ENCODE data around the gene APBA2. TPM values are rescaled to one million over a fixed set of nuclear protein-coding genes. Genes with fewer than 3 reads are reported as not detected.

APBA2 gene
- total RNA-seq, 1 donor from 2014 or later = 35.8 TPM

DNA sequence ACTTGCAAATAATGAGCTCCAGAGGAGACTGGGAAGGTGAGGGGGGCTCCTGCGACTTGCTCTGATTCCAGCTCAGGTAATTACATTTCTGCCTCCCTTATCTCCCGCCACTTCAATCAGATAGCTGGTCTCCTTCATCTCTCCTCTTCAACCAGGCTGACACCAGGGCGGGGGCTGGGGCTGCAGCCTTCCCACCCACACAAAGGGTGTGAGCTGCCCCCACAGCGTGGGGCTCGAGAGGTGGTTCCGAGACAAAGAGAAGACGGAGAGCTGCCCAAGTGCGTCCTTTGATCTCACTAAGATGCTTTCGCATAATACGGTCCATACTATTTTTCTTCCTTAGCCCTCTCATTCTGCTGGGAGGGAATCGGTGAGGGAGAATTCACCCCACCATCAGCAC is 244.2 kb downstream of the APBA2 start:
- peaks cover 11% of the 10 kb centered on the region for H3K4me1 ChIP-seq
- H3F3A ChIP-seq (ENCODE audit: low read depth) = peaks cover 11% of the 10 kb centered on the region
- H3K27ac Mint-ChIP-seq = peak overlapping the region; percentile 5
- H4K20me1 ChIP-seq (ENCODE audit: low read depth) = no peaks in the 10 kb centered on the region
- peaks cover 11% of the 10 kb centered on the region for H3K27me3 Mint-ChIP-seq (ENCODE audit: insufficient read depth, low read depth)
- no peak overlapping the region for H3K4me3 Mint-ChIP-seq
- TF ChIP-seq EZH2phosphoT487 (IDR thresholded peaks at IDR 0.05) = no peak
- no peak for TF ChIP-seq EZH2 (IDR thresholded peaks at IDR 0.05)
- TF ChIP-seq, protein P1, sequence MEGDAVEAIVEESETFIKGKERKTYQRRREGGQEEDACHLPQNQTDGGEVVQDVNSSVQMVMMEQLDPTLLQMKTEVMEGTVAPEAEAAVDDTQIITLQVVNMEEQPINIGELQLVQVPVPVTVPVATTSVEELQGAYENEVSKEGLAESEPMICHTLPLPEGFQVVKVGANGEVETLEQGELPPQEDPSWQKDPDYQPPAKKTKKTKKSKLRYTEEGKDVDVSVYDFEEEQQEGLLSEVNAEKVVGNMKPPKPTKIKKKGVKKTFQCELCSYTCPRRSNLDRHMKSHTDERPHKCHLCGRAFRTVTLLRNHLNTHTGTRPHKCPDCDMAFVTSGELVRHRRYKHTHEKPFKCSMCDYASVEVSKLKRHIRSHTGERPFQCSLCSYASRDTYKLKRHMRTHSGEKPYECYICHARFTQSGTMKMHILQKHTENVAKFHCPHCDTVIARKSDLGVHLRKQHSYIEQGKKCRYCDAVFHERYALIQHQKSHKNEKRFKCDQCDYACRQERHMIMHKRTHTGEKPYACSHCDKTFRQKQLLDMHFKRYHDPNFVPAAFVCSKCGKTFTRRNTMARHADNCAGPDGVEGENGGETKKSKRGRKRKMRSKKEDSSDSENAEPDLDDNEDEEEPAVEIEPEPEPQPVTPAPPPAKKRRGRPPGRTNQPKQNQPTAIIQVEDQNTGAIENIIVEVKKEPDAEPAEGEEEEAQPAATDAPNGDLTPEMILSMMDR (IDR thresholded peaks at IDR 0.05) = no peak
- H3K27ac ChIP-seq = no peak overlapping the region
- no peaks in the 10 kb centered on the region for H3K36me3 Mint-ChIP-seq
- H3K79me2 ChIP-seq (ENCODE audit: low read depth) = no peaks in the 10 kb centered on the region
- H2AFZ ChIP-seq (replicated peaks) = no peak overlapping the region
- no peak overlapping the region for H3K9ac ChIP-seq
- peak overlapping the region; percentile 35 for H3K4me2 ChIP-seq
- H3K36me3 ChIP-seq = no peaks in the 10 kb centered on the region
- no peaks in the 10 kb centered on the region for H3K9me3 ChIP-seq (ENCODE audit: low read depth)
- H3K4me1 Mint-ChIP-seq = peaks cover 33% of the 10 kb centered on the region
- no peaks in the 10 kb centered on the region for H3K9me3 Mint-ChIP-seq
- no peak for DNase-seq (ENCODE audit: low spot score)
- no peaks in the 10 kb centered on the region for H3K27me3 ChIP-seq
- H3K4me3 ChIP-seq = no peak overlapping the region

DNA sequence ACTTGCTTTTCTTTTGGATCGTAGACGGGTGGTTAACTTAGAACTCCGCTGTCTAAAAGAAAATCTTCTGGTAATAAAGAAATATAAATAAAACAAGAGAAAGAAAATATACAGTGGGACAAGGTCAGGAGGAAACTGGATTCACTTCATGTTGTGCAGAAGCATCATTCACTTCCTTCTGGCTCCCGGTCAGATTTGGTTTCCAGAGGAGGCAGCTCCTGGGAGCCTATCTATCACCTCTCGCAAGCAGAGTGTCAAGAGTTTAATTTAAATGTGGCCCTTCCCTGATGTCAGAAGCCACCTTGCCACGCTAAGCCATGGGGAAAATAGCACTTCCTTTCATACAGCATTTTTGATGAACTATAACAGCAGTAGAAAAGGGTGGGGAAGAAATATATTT is 244.7 kb downstream of the APBA2 start:
- Mint-ChIP-seq H3K27me3 (ENCODE audit: insufficient read depth, low read depth) (peaks cover 11% of the 10 kb centered on the region), H3K4me1 (peaks cover 33% of the 10 kb centered on the region), H3K4me3 (no peak overlapping the region), H3K36me3 (no peaks in the 10 kb centered on the region), H3K27ac (no peak overlapping the region), H3K9me3 (no peaks in the 10 kb centered on the region)
- H3K4me1 ChIP-seq = peaks cover 11% of the 10 kb centered on the region
- peaks cover 11% of the 10 kb centered on the region for H3F3A ChIP-seq (ENCODE audit: low read depth)
- H3K4me3 ChIP-seq = no peak overlapping the region
- no peak for DNase-seq (ENCODE audit: low spot score)
- no peak overlapping the region for H3K4me2 ChIP-seq
- TF ChIP-seq, protein P1 (IDR thresholded peaks at IDR 0.05) = no peak
- TF ChIP-seq EZH2 (IDR thresholded peaks at IDR 0.05) (no peak), EZH2phosphoT487 (IDR thresholded peaks at IDR 0.05) (no peak)
- no peaks in the 10 kb centered on the region for H4K20me1 ChIP-seq (ENCODE audit: low read depth)
- H3K36me3 ChIP-seq = no peaks in the 10 kb centered on the region
- no peak overlapping the region for H3K27ac ChIP-seq
- no peak overlapping the region for H2AFZ ChIP-seq (replicated peaks)
- H3K27me3 ChIP-seq = no peaks in the 10 kb centered on the region
- H3K9me3 ChIP-seq (ENCODE audit: low read depth) = no peaks in the 10 kb centered on the region
- no peaks in the 10 kb centered on the region for H3K79me2 ChIP-seq (ENCODE audit: low read depth)
- no peak overlapping the region for H3K9ac ChIP-seq

- peaks cover 11% of the 10 kb centered on the region for H3K27me3 Mint-ChIP-seq (ENCODE audit: insufficient read depth, low read depth)
- peaks cover 33% of the 10 kb centered on the region for H3K4me1 Mint-ChIP-seq
- H3K4me1 ChIP-seq = peaks cover 11% of the 10 kb centered on the region
- DNase-seq (ENCODE audit: low spot score) = no peak
- H3K9me3 Mint-ChIP-seq = no peaks in the 10 kb centered on the region
- no peaks in the 10 kb centered on the region for H3K36me3 Mint-ChIP-seq
- H3K27ac ChIP-seq = no peak overlapping the region
- H3K4me3 ChIP-seq = no peak overlapping the region
- H3K9ac ChIP-seq = no peak overlapping the region
- H3K79me2 ChIP-seq (ENCODE audit: low read depth) = no peaks in the 10 kb centered on the region
- no peak overlapping the region for H2AFZ ChIP-seq (replicated peaks)
- no peaks in the 10 kb centered on the region for H3K9me3 ChIP-seq (ENCODE audit: low read depth)
- no peak for TF ChIP-seq EZH2 (IDR thresholded peaks at IDR 0.05)
- TF ChIP-seq, protein P1 (IDR thresholded peaks at IDR 0.05) = no peak
- TF ChIP-seq EZH2phosphoT487 (IDR thresholded peaks at IDR 0.05) = no peak
- peaks cover 11% of the 10 kb centered on the region for H3F3A ChIP-seq (ENCODE audit: low read depth)
- H3K27ac Mint-ChIP-seq = peak overlapping the region; percentile 93
- no peak overlapping the region for H3K4me3 Mint-ChIP-seq
- no peak overlapping the region for H3K4me2 ChIP-seq
- H4K20me1 ChIP-seq (ENCODE audit: low read depth) = no peaks in the 10 kb centered on the region
- no peaks in the 10 kb centered on the region for H3K27me3 ChIP-seq
- no peaks in the 10 kb centered on the region for H3K36me3 ChIP-seq
Observed at GRCh38 chr15:29130951-29131839, 245.4 kb downstream of the APBA2 start.
